ENCODE results near the gene WRAP53. TPM values are rescaled to one million over a fixed set of nuclear protein-coding genes. Genes with fewer than 3 reads are reported as not detected.

WRAP53 gene
- total and polyA plus RNA-seq, 4 donors, result 1.8 to 3.3 (median 2.6) TPM

DNA sequence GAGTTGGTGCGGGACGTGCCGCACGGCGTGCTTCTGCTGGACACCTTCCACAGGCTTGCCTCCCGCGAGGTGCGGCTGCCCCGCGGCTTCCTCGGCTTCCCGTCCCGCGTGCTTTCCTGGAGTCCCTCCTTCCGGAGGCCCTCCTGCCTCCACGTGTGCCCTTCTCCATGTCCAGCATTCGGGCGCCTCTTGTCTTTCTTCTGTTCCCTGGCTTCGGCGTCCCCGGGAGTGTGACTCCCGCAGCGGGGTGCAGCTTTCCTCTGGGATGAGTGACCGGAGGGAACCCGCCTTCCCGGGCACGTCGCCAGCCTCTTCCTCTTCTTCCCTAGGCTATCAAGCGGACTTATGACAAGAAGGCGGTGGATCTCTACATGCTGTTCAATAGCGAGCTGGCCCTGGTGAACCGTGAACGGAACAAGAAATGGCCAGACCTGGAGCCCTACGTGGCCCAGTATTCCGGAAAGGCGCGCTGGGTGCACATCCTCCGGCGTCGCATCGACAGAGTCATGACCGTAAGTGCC, 52.3 kb downstream of the WRAP53 start:
- no peaks in the 10 kb centered on the region for H3K9me3 ChIP-seq (ENCODE audit: control insufficient read depth in 4 of 4, low read length in 3 of 4)
- WGBS, result 56% methylated on average over 42 of the region's 42 CpGs
- DNase-seq (ENCODE audit: low spot score), result no peak
- no peaks in the 10 kb centered on the region for H3K36me3 ChIP-seq (ENCODE audit: control insufficient read depth in 4 of 4, insufficient read depth in 3 of 4, low read depth in 1 of 4, low read length in 3 of 4)
- H3K27ac ChIP-seq (ENCODE audit: low read depth in 1 of 2, low read length in 2 of 2), result no peak overlapping the region
- peak in 1 of 2 donors; percentile 35 for TF ChIP-seq RXRA (IDR thresholded peaks at IDR 0.05)
- TF ChIP-seq NR2F2 (IDR thresholded peaks at IDR 0.05), result no peak
- no peak for TF ChIP-seq CTCF (IDR thresholded peaks at IDR 0.05; ENCODE audit: low read depth, low read length, missing input control)
- no peak for TF ChIP-seq MAX (IDR thresholded peaks at IDR 0.05)
- H3K9ac ChIP-seq (ENCODE audit: low read depth in 1 of 2, low read length in 2 of 2), result no peak overlapping the region
- H3K4me3 ChIP-seq (ENCODE audit: low read depth in 1 of 3, low read length in 3 of 3), result no peak overlapping the region
- no peaks in the 10 kb centered on the region for H3K27me3 ChIP-seq (ENCODE audit: control insufficient read depth in 4 of 4, insufficient read depth in 4 of 4, low read length in 3 of 4)
- no peaks in the 10 kb centered on the region for H3K4me1 ChIP-seq (ENCODE audit: control insufficient read depth in 4 of 4, insufficient read depth in 4 of 4, low read length in 3 of 4)

DNA sequence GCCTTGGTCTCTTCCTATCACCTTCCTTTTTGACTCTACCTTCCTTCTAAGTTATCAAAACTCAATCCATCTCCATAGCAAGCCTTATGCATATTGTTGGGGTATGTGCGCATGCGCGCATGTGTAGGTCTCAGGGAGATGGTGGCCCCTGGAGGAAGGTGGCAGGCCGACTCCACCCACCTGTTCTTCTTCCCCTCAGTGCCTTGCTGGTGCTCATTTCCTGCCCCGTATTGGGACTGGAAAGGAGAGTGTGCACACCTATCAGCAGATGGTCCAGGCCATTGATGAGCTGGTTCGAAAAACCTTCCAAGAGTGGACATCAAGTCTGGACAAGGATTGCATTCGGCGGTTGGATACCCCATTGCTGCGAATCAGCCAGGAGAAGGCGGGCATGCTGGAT, 54.5 kb downstream of the WRAP53 start:
- Histone ChIP-seq H3K27ac (ENCODE audit: low read depth in 1 of 2, low read length in 2 of 2) (no peak overlapping the region), H3K4me1 (ENCODE audit: control insufficient read depth in 4 of 4, insufficient read depth in 4 of 4, low read length in 3 of 4) (no peaks in the 10 kb centered on the region), H3K36me3 (ENCODE audit: control insufficient read depth in 4 of 4, insufficient read depth in 3 of 4, low read depth in 1 of 4, low read length in 3 of 4) (no peaks in the 10 kb centered on the region), H3K9me3 (ENCODE audit: control insufficient read depth in 4 of 4, low read length in 3 of 4) (no peaks in the 10 kb centered on the region), H3K9ac (ENCODE audit: low read depth in 1 of 2, low read length in 2 of 2) (no peak overlapping the region), H3K27me3 (ENCODE audit: control insufficient read depth in 4 of 4, insufficient read depth in 4 of 4, low read length in 3 of 4) (peaks cover 0 to 4% (median 0%) of the 10 kb centered on the region in 4 donors), H3K4me3 (ENCODE audit: low read depth in 1 of 3, low read length in 3 of 3) (no peak overlapping the region)
- no peak for DNase-seq (ENCODE audit: low spot score)
- WGBS, result 77% methylated on average over 10 of the region's 10 CpGs
- TF ChIP-seq EGR1 (IDR thresholded peaks at IDR 0.05; ENCODE audit: low read depth in 2 of 2) (no peak), YY1 (IDR thresholded peaks at IDR 0.05) (no peak), CTCF (IDR thresholded peaks at IDR 0.05; ENCODE audit: low read depth, low read length, missing input control) (no peak), HNF4G (IDR thresholded peaks at IDR 0.05) (no peak), GABPA (IDR thresholded peaks at IDR 0.05 in 1 of 2, conservative IDR thresholded peaks at IDR 0.05 in 1 of 2) (no peak), NR2F2 (IDR thresholded peaks at IDR 0.05) (no peak), RXRA (IDR thresholded peaks at IDR 0.05) (no peak), HNF4A (conservative IDR thresholded peaks at IDR 0.05) (no peak), FOXA1 (IDR thresholded peaks at IDR 0.05) (no peak), MAX (IDR thresholded peaks at IDR 0.05) (no peak), FOXA2 (IDR thresholded peaks at IDR 0.05) (no peak), RAD21 (IDR thresholded peaks at IDR 0.05) (no peak), TAF1 (conservative IDR thresholded peaks at IDR 0.05) (no peak), SP1 (IDR thresholded peaks at IDR 0.05) (no peak), JUND (IDR thresholded peaks at IDR 0.05) (no peak)
- TF ChIP-seq, protein P1, sequence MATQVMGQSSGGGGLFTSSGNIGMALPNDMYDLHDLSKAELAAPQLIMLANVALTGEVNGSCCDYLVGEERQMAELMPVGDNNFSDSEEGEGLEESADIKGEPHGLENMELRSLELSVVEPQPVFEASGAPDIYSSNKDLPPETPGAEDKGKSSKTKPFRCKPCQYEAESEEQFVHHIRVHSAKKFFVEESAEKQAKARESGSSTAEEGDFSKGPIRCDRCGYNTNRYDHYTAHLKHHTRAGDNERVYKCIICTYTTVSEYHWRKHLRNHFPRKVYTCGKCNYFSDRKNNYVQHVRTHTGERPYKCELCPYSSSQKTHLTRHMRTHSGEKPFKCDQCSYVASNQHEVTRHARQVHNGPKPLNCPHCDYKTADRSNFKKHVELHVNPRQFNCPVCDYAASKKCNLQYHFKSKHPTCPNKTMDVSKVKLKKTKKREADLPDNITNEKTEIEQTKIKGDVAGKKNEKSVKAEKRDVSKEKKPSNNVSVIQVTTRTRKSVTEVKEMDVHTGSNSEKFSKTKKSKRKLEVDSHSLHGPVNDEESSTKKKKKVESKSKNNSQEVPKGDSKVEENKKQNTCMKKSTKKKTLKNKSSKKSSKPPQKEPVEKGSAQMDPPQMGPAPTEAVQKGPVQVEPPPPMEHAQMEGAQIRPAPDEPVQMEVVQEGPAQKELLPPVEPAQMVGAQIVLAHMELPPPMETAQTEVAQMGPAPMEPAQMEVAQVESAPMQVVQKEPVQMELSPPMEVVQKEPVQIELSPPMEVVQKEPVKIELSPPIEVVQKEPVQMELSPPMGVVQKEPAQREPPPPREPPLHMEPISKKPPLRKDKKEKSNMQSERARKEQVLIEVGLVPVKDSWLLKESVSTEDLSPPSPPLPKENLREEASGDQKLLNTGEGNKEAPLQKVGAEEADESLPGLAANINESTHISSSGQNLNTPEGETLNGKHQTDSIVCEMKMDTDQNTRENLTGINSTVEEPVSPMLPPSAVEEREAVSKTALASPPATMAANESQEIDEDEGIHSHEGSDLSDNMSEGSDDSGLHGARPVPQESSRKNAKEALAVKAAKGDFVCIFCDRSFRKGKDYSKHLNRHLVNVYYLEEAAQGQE (IDR thresholded peaks at IDR 0.05), result no peak
- TF ChIP-seq, protein P2, sequence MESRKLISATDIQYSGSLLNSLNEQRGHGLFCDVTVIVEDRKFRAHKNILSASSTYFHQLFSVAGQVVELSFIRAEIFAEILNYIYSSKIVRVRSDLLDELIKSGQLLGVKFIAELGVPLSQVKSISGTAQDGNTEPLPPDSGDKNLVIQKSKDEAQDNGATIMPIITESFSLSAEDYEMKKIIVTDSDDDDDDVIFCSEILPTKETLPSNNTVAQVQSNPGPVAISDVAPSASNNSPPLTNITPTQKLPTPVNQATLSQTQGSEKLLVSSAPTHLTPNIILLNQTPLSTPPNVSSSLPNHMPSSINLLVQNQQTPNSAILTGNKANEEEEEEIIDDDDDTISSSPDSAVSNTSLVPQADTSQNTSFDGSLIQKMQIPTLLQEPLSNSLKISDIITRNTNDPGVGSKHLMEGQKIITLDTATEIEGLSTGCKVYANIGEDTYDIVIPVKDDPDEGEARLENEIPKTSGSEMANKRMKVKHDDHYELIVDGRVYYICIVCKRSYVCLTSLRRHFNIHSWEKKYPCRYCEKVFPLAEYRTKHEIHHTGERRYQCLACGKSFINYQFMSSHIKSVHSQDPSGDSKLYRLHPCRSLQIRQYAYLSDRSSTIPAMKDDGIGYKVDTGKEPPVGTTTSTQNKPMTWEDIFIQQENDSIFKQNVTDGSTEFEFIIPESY (IDR thresholded peaks at IDR 0.05), result no peak
- TF ChIP-seq, protein P3, sequence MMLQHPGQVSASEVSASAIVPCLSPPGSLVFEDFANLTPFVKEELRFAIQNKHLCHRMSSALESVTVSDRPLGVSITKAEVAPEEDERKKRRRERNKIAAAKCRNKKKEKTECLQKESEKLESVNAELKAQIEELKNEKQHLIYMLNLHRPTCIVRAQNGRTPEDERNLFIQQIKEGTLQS (IDR thresholded peaks at IDR 0.05), result no peak

All from liver (tissue), 9 donors.